Stimulated activated CD8-positive, alpha-beta memory T cell treated with anti-CD3 and anti-CD28 coated beads, Interleukin-4, amount 100 ng/mL, for 24 hours (primary cell): ENCODE measurements around the gene CSKMT.
"Not testable (repeated sequence)": the region's sequence is repeated elsewhere in the genome, so short reads cannot be mapped to it uniquely, and the experiment has no call there.

ENCODE experiments used
- DNase-seq: peaks from one replicate; pipeline ENCODE4 v3.0.0-alpha.2; 2020; ENCODE audit warnings: low read depth

CSKMT gene

GRCh38 chr11:62665075-62665598 is at the start of gene CSKMT, which contains the start of gene C11orf98:
CSKMT (plus strand) TSS chr11:62665312; CDS start chr11:62665880, 568 bp downstream.
C11orf98 (minus strand) TSS chr11:62665210; CDS start chr11:62665169, 41 bp downstream.
- peak; percentile 92 for DNase-seq

GRCh38 chr11:62615521-62615920 is 49.6 kb upstream of the CSKMT start:
- no peak for DNase-seq

GRCh38 chr11:62616957-62617356 is 48.2 kb upstream of the CSKMT start:
- not testable (repeated sequence) for DNase-seq

DNA sequence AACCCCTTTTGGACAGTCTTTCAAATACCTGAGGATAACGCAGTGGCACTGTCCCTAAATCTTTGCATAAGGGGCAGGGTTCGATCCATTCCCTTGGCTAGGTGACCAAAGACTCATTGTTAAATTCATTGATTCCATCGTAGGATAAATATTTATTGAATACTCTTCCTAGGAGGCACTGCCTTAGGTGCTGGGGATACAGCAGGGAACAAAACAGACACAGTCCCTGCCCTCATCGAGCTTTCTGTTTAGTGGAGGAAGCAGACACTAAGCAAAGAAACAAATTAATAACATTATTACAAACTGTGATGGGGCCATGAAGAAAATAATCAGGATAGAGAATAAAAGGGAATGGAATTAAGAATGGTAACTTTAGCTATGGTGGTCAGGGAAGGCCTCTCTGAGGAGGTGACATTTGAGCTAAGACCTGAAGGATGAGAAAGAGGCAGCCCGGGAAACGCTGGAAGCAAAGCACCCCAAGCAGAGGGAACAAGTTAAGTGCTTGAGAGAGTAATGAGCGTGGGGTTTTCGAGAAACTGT is 44.0 kb upstream of the CSKMT start:
- no peak for DNase-seq

DNA sequence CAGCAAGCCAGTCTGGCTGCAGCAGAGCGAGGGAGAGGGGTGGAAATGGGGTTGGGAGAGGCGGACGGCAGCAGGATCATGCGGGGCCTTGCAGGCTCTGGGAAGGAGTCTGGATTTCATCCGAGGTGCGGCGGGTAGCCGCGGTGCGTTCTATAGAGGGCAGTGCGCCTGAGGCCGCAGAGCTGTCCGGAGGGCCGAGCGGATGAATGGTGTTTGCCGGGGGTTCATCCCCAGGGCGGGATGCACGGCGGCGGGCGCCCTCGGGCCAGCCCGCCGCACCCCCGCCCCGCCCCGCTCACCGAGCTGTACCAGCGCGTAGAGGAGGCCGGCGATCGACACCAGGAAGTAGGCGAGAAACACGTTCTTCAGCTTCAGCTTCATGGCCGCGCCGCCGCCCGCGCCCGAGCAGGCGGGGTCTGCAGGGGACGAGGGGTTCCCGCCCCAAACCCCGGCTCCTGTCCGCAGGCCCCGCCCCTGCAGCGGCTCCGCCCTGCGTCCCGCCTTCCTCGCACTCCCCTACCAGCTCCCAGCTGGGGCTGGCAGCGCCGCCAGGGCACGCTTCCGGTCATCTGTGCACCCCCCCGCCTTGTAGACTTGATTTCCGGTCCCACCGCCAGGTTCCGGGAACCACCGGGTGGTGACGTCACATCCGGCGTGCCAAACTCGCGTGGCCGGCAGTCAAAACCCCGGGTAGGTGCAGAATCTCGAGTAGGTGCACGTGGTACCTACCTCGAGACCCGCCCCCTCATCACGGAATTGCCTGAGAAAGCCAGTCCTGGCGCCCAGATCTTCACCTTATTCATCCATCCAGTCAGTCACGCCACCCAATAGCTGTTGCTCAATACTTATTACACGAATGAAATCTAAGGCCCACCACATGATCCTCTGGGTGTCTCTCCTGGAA is 43.3 kb upstream of the CSKMT start, which contains the start of gene B3GAT3:
B3GAT3 (minus strand) TSS at position 420 of the 904 bp plus-strand sequence; CDS start at position 381, 39 bp downstream.
- peak; percentile 96 for DNase-seq

DNA sequence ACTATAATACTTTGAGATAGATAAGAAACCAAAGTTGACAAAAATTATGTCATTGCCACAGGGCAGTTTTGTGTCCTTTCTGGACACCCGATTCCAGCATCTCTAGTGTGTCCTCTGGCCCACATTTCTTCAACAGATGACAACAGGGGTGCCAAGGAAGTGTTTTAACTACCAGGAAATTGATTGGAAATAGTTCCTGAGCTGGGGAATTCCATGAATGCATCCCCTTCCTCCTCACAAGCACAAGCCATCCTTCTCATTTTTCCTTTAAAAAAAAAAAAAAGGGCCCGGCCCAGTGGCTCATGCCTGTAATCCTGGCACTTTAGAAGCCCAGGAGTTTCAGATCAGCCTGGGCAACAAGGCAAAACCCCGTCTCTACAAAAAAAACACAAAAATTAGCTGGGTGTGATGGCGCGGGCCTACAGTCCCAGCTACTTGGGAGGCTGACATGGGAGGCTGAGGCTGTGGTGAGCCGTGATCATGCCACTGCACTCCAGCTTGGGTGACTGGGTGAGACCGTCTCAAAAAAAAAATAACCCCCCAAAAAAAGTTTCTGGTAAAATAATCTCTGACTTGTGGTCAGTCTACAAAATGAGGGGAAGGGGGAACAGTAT is 42.5 kb upstream of the CSKMT start:
- no peak for DNase-seq

- no peak for DNase-seq
Observed at GRCh38 chr11:62627713-62628112, 37.4 kb upstream of the CSKMT start.

DNA sequence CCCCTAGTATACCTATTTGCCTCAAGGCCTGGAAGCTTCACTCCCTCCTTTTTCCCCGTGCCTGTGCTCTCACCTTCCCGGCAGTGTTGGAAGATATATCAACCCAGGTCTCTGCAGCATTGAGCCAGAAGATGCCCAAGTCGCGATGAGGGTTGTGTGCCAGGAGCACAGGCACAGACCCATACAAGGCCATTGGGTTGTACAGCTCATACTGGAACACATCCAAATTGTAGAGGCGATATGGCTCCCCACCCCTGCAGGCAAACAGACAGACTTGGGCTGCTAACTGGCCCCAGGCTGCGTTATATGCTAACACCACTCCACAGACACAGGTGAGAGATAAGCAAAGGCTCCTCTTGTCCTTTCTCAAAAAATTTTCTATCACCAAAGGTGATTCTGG is 32.6 kb upstream of the CSKMT start:
- DNase-seq: no peak

GRCh38 chr11:62644220-62644619 is 20.9 kb upstream of the CSKMT start:
- DNase-seq: no peak

DNA sequence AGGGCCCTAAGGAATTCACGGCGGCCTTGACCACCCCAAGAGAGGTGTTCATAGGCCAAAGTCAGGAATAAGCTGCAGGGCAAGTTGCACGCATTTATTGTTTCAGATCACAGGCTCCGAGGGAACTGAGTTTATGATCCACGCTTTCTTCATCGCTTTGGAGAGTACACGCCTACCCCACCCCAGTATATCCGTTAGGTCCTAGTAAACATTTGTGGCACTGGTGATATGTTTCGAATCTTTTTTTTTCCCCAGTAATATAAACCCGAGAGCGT is 19.5 kb upstream of the CSKMT start:
- no peak for DNase-seq

- DNase-seq: peak; percentile 99
Observed at GRCh38 chr11:62645946-62646824, 18.9 kb upstream of the CSKMT start, which contains the start of gene GANAB. GANAB (minus strand) TSS chr11:62646613; CDS start chr11:62646599, 14 bp downstream.

GRCh38 chr11:62646825-62647608 is 18.1 kb upstream of the CSKMT start:
- DNase-seq: no peak

DNA sequence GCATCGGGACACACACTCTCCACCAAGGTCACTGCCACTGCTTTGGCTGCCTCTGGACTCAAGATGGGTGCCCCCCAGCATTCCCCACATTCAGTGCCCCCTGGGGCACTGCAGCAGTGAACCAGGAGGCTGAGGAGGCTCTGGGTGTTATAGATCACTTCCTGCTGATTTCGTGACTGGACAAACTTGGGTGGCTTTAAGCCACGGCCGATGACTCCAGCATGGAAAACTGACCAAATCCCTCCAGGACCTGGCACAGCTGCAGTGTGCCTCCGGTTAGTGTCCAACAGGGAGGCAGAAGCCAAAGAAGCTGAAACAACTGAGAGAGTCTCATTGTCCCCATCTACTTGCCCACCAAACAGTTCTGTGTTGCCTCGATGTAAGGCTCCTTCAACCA is 17.5 kb upstream of the CSKMT start:
- DNase-seq: no peak

GRCh38 chr11:62648185-62648966 is 16.7 kb upstream of the CSKMT start:
- DNase-seq: no peak

DNA sequence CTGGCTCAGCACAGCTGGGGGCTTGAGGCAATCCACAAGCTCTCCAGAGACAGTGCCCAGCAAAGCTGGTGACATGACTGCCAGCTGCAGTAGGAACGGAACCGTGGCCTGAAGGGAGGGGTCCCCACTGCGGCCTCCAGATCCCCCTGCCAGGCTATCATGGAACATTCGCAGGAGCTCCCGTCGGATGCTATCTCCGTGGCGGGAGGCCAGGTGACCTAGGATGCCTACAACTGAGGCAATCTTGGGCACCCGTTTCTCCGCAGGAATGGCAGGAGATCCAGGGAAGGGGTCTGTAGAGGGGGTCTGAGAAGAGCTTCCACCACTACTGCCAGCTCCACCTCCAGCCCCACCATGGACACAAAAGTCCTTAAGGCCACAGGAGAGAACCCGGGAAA is 16.1 kb upstream of the CSKMT start:
- DNase-seq: no peak

- no peak for DNase-seq
Observed at GRCh38 chr11:62649486-62649885, 15.6 kb upstream of the CSKMT start.

DNA sequence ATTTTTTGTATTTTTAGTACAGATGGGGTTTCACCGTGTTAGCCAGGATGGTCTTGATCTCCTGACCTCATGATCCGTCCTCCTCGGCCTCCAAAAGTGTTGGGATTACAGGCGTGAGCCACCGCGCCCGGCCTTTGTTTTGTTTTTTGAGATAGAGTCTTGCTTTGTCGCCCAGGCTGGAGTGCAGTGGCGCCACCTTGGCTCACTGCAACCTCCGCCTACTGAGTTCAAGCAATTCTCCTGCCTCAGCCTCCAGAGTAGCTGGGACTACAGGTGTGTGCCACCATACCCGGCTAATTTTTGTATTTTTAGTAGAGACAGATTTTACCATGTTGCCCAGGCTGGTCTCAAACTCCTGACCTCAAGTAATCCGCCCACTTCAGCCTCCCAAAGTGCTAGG is 14.8 kb upstream of the CSKMT start:
- DNase-seq: not testable (repeated sequence)

DNA sequence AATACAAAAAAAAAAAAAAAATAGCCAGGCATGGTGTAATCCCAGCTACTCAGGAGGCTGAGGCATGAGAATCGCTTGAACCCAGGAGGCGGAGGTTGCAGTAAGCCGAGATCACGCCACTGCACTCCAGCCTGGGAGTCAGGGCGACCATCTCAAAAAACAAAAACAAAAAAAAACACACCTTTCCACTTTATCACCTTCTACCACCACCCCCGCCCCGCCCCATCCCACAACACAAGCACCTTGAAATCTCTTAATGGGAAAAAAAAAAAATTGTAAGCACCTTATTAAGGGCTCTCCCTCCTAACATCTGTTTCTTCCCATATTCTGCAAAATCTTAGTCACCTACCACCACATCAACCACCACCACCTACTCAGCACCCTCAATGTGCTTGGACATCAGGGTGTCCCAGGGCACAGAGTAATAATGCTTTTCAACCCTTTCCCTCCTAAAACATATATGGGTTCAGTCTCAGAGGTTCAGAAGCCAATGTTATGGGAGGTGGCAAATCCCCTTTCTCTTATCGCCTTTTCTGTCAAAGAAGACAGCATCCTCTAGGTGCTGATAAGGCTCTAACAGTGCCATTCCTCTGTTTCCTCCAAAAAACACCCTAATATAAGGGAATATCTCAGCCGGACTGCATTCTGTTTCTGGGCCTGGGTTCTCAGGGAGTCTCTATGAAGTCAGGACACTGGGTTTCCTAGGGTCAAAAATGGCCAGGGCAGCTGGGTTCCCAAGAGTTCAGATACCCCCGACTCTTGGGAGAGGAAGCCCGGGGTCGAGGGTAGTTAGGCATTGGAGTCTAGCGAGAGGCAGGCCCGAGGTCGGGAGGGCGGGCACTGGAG is 12.7 kb upstream of the CSKMT start:
- no peak for DNase-seq

- no peak for DNase-seq
Observed at GRCh38 chr11:62654297-62654696, 10.8 kb upstream of the CSKMT start.
